ENCODE measurements around the gene CACNA1S.

Gene CACNA1S

DNA sequence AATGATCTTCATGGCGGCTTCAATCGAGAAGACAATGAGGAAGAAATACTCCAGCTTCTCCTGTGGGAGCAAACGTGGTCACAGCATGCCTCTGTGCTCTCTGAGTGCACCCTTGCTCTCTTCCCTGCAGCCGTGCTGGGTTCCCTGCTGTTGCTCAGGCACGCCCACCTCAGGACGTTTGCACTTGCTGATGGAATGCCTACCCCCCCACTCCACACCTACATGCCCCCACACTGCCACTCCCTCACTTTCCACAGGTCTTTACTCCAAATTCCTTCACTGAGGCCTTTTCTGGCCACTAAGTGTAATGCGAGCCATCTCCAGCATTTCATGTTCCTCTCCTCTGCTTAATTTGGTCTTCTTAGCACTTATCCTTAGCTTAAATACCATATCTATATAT, 18.3 kb downstream of the CACNA1S start:
- no peak for DNase-seq

DNA sequence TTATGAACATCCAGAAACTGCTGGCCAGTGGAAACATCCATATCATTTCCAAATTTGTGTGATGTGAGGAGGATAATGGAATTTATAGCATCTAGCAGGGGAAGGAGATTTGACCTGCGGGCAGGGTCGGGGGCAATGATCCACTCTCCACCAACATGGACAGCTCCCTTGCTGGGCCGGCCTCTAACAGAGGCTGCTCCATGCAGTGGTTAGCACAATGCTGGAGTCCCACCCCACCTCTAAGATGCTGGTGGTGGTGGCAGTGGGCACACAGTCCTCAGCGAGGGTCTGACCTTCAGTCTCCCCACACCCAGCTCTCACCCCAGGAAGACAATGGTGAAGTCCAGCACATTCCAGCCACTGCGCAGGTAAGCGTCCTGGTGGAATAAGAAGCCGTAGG, 18.7 kb downstream of the CACNA1S start:
- DNase-seq: no peak

GRCh38 chr1:201092738-201093137, 19.5 kb downstream of the CACNA1S start:
- no peak for DNase-seq

- DNase-seq: no peak
Measured at GRCh38 chr1:201091256-201091655, 21.0 kb downstream of the CACNA1S start.

- DNase-seq: peak in 1 of 58 donors; percentile 17
Measured at GRCh38 chr1:201090541-201090940, 21.7 kb downstream of the CACNA1S start.

- DNase-seq: no peak
Measured at GRCh38 chr1:201089596-201089995, 22.6 kb downstream of the CACNA1S start.

GRCh38 chr1:201088901-201089525, 23.2 kb downstream of the CACNA1S start:
- no peak for DNase-seq

DNA sequence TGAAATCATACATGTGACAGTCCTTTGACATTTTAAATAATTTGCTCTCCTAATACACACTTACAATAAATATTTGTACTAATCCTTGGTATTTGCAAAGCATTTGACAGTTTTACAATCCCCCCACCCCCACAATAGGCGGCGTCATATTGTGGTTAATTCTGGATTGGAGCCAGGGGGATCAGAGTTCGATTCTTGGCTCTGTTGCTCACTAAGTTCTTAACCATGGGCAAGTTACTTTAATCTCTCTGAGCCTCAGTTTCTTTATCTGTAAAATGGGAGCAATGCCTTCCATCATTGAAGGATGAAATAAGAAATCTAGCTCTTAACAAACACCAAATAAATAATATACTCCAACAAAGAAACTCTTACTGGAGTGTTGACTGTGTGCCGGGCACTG, 23.8 kb downstream of the CACNA1S start:
- no peak for DNase-seq

- DNase-seq: peak in 32 of 58 donors; percentile 7 to 62 (median 26)
Measured at GRCh38 chr1:201085902-201086735, 26.1 kb downstream of the CACNA1S start.

- no peak for DNase-seq
Measured at GRCh38 chr1:201084295-201084694, 27.9 kb downstream of the CACNA1S start.

- no peak for DNase-seq
Measured at GRCh38 chr1:201083741-201084140, 28.5 kb downstream of the CACNA1S start.

DNA sequence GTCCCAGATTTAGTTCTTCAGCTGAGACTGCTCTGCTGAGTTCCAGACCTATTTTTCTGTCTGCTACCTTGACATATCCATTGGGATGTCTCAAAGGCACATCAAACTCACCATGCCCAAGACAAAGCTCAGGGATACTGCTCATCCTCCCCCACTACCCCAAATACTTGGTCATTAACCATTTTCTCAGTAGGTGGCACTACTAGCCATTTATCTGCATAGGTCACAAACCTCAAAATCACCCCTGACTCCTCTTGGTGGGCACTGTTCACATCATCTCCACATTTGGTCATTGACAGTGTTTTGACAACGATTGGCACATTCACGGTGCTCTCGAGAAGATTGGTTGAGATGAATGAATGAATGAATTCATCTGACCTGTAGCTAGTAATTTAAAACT, 32.1 kb downstream of the CACNA1S start:
- no peak for DNase-seq

DNA sequence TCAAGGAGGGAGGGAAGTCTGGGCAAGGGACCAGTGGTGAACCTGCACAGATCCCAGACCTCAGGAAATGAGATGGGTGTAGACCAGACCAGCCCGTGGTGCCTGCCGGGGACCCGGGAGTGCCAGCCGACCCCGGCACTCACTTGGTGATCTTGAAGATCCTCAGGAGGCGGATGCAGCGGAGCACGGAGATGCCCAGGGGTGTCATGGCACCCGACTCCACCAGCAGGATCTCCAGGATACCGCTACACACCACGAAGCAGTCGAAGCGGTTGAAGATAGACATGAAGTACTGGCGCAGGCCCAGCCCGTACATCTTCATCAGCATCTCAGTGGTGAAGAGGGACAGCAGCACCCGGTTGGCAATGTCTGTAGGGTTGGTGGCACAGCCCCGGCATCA, 34.5 kb downstream of the CACNA1S start:
- DNase-seq: no peak

DNA sequence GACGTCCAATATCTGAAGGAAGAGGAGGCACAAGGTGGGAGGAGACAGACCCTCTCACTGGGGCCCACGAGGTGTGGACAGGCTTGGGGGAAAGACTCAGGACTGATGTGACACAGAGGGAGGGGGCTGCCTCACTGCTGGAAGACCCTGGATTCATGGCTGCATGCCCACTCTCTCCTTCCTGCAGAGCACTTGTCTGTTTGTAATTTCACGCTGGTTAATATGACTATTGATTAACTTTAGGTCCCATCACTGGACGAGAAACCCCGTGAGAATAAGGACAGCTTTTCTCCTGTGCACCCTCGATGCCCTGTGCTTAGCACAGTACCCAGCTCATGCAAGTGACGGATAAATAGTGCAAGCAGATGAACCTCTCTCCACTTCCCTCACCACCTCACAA, 35.1 kb downstream of the CACNA1S start:
- DNase-seq: no peak

DNA sequence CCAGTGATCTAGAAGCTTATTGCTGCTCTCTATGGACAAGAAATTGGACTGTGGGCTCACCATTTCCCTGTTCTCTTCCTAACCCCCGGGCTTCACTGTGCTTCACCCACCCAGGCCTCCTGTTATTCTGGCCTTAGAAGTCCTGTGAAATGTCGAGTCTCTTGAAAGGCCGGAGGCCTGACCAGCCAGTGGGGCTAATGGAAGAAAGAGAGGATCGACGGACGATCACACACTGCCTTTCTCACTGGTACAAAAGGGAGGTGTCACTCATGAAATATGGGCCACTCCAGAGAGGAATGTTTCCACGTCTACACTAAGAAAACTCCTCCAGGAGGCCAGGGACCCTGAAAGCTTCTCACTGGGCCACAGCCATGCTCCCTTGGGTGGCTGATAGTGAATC, 36.1 kb downstream of the CACNA1S start:
- no peak for DNase-seq

GRCh38 chr1:201074018-201074417, 38.2 kb downstream of the CACNA1S start:
- DNase-seq: no peak

DNA sequence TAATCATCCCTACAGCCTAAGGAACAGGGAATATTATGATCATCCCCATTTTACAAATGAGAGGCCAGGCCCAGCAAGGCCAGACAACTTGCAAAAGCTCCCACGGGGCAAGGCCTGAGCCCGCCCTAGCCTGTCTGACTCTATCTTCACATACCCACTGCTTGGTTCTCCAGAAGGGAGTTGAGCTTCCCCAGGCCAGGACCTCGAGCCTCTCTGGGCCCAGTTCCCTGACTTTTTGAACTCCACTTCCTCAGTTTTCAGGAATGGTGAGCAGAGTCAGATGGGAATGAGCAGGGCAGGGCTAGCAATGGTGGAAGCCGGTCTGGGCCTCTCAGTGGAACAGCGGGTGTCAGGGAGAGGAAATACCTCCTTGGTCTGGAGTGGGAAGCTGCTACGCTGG, 39.3 kb downstream of the CACNA1S start:
- DNase-seq: no peak

- no peak for DNase-seq
Measured at GRCh38 chr1:201072149-201072548, 40.1 kb downstream of the CACNA1S start.

DNA sequence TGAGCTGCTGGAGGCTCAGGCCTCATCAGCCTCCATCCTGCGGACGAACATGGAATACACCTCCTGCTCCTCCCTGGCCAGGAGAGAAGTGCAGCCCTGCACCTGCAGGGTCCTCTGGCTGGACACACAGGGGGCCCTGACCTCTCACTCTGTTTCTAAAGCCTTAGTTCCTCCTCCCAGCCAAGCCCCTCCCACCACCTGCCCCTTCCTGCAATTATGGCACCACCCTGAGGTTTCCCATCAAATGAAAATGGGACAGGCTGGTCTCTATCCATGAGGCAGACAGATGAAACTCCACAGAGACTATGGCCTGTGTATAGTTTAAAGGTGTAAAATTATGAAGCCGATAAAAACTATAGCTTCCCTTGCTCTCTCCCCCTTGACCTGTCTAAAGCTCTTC, 42.6 kb downstream of the CACNA1S start:
- no peak for DNase-seq

GRCh38 chr1:201068976-201069375, 43.2 kb downstream of the CACNA1S start:
- DNase-seq: no peak

- DNase-seq: no peak
Measured at GRCh38 chr1:201066986-201067385, 45.2 kb downstream of the CACNA1S start.

DNA sequence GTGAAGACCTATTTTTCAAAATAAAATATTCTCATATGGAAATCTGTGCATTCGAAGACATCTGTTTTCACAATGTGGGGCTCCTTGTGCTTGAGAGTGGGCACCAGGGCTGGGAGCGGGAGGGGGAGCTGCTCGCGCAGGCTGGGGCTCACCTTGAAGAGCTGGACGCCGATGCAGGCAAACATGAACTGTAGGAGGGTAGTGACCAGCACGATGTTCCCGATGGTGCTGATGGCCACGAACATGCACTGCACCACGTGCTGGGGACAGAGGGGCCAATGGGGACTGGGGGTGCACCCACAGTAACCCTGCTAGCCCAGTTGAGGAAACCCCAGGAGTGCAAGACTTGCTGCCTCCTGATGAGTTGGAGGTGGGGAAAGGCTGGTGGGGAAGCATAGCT, 46.5 kb downstream of the CACNA1S start:
- DNase-seq: no peak

- no peak for DNase-seq
Measured at GRCh38 chr1:201064806-201065205, 47.4 kb downstream of the CACNA1S start.

Measured in anterior cingulate cortex (tissue), 58 donors.